ENCODE results near the gene ARMC8.

ARMC8 gene

GRCh38 chr3:138184994-138185393 is 2.1 kb upstream of the ARMC8 start:
- TF ChIP-seq CTCF (IDR thresholded peaks at IDR 0.05; ENCODE audit: borderline replicate concordance, extremely low read depth, low read length, poor library complexity, severe bottlenecking) (no peak), EZH2 (IDR thresholded peaks at IDR 0.05; ENCODE audit: borderline replicate concordance, low read depth, low read length, severe bottlenecking) (no peak)
- H4K20me1 ChIP-seq (ENCODE audit: insufficient read depth, low read length), result peaks cover 15% of the 10 kb centered on the region; the same call in 1 of the 2 replicates
- H3K4me3 ChIP-seq (ENCODE audit: low read depth in 1 of 2, low read length in 2 of 2), result no peak overlapping the region
- no peaks in the 10 kb centered on the region for H3K9me3 ChIP-seq (ENCODE audit: insufficient read depth, low read length, severe bottlenecking)
- no peak overlapping the region for H2AFZ ChIP-seq (ENCODE audit: low read depth, low read length)
- peaks cover 27% of the 10 kb centered on the region for H3K4me1 ChIP-seq (ENCODE audit: insufficient read depth, low read length)
- peaks cover 8% of the 10 kb centered on the region for H3K36me3 ChIP-seq (ENCODE audit: insufficient read depth, low read length)
- no peak for DNase-seq
- H3K79me2 ChIP-seq (ENCODE audit: insufficient read depth, low read length), result peaks cover 26% of the 10 kb centered on the region
- H3K4me2 ChIP-seq (ENCODE audit: insufficient read depth, low read length), result no peak overlapping the region
- ATAC-seq (ENCODE audit: insufficient read depth, low read depth), result no peak
- H3K27ac ChIP-seq (ENCODE audit: low read length), result no peak overlapping the region
- no peaks in the 10 kb centered on the region for H3K27me3 ChIP-seq (ENCODE audit: insufficient read depth, low read length, poor library complexity)
- no peak overlapping the region for H3K9ac ChIP-seq (ENCODE audit: low read depth, low read length)

GRCh38 chr3:138186221-138186620 is 880 bp upstream of the ARMC8 start:
- H3K79me2 ChIP-seq (ENCODE audit: insufficient read depth, low read length), result peaks cover 38% of the 10 kb centered on the region
- H3K9ac ChIP-seq (ENCODE audit: low read depth, low read length), result peak overlapping the region; percentile 85
- H3K36me3 ChIP-seq (ENCODE audit: insufficient read depth, low read length), result peaks cover 16% of the 10 kb centered on the region
- H3K4me1 ChIP-seq (ENCODE audit: insufficient read depth, low read length), result peaks cover 32% of the 10 kb centered on the region
- peaks cover 24% of the 10 kb centered on the region for H4K20me1 ChIP-seq (ENCODE audit: insufficient read depth, low read length)
- TF ChIP-seq EZH2 (IDR thresholded peaks at IDR 0.05; ENCODE audit: borderline replicate concordance, low read depth, low read length, severe bottlenecking), result no peak
- ATAC-seq (ENCODE audit: insufficient read depth, low read depth) (no peak), DNase-seq (no peak)
- H3K27me3 ChIP-seq (ENCODE audit: insufficient read depth, low read length, poor library complexity), result no peaks in the 10 kb centered on the region
- H3K27ac ChIP-seq (ENCODE audit: low read length), result no peak overlapping the region; the same call in 1 of the 2 replicates
- H3K4me3 ChIP-seq (ENCODE audit: low read depth in 1 of 2, low read length in 2 of 2), result peak overlapping the region in 1 of 2 experiments; percentile 74; a peak in 2 of 4 replicates
- peak overlapping the region; percentile 93 for H2AFZ ChIP-seq (ENCODE audit: low read depth, low read length)
- peak overlapping the region; percentile 92 for H3K4me2 ChIP-seq (ENCODE audit: insufficient read depth, low read length)
- no peaks in the 10 kb centered on the region for H3K9me3 ChIP-seq (ENCODE audit: insufficient read depth, low read length, severe bottlenecking)

GRCh38 chr3:138186803-138187295 is 252 bp upstream of the ARMC8 start:
- peak overlapping the region; percentile 93 for H2AFZ ChIP-seq (ENCODE audit: low read depth, low read length)
- peak overlapping the region; percentile 92 for H3K4me2 ChIP-seq (ENCODE audit: insufficient read depth, low read length)
- ATAC-seq (ENCODE audit: insufficient read depth, low read depth) (peak; percentile 46), DNase-seq (peak; percentile 90)
- H3K4me3 ChIP-seq (ENCODE audit: low read depth in 1 of 2, low read length in 2 of 2), result peak overlapping the region; percentile 58 to 74
- H4K20me1 ChIP-seq (ENCODE audit: insufficient read depth, low read length), result peaks cover 30% of the 10 kb centered on the region
- peak overlapping the region; percentile 85 for H3K9ac ChIP-seq (ENCODE audit: low read depth, low read length)
- TF ChIP-seq CTCF (IDR thresholded peaks at IDR 0.05; ENCODE audit: borderline replicate concordance, extremely low read depth, low read length, poor library complexity, severe bottlenecking), result no peak
- no peak for TF ChIP-seq EZH2 (IDR thresholded peaks at IDR 0.05; ENCODE audit: borderline replicate concordance, low read depth, low read length, severe bottlenecking)
- H3K79me2 ChIP-seq (ENCODE audit: insufficient read depth, low read length), result peaks cover 45% of the 10 kb centered on the region
- H3K27ac ChIP-seq (ENCODE audit: low read length), result peak overlapping the region; percentile 99
- H3K27me3 ChIP-seq (ENCODE audit: insufficient read depth, low read length, poor library complexity), result no peaks in the 10 kb centered on the region
- H3K36me3 ChIP-seq (ENCODE audit: insufficient read depth, low read length), result peaks cover 22% of the 10 kb centered on the region
- H3K9me3 ChIP-seq (ENCODE audit: insufficient read depth, low read length, severe bottlenecking), result no peaks in the 10 kb centered on the region
- peaks cover 37% of the 10 kb centered on the region for H3K4me1 ChIP-seq (ENCODE audit: insufficient read depth, low read length)

- Histone ChIP-seq H2AFZ (ENCODE audit: low read depth, low read length) (peak overlapping the region; percentile 93), H3K9me3 (ENCODE audit: insufficient read depth, low read length, severe bottlenecking) (no peaks in the 10 kb centered on the region), H3K27me3 (ENCODE audit: insufficient read depth, low read length, poor library complexity) (no peaks in the 10 kb centered on the region), H3K9ac (ENCODE audit: low read depth, low read length) (peak overlapping the region; percentile 85), H3K4me2 (ENCODE audit: insufficient read depth, low read length) (peak overlapping the region; percentile 92), H3K36me3 (ENCODE audit: insufficient read depth, low read length) (peaks cover 24% of the 10 kb centered on the region), H4K20me1 (ENCODE audit: insufficient read depth, low read length) (peaks cover 38% of the 10 kb centered on the region), H3K4me1 (ENCODE audit: insufficient read depth, low read length) (peaks cover 37% of the 10 kb centered on the region), H3K27ac (ENCODE audit: low read length) (peak overlapping the region; percentile 99), H3K79me2 (ENCODE audit: insufficient read depth, low read length) (peaks cover 58% of the 10 kb centered on the region), H3K4me3 (ENCODE audit: low read depth in 1 of 2, low read length in 2 of 2) (peak overlapping the region; percentile 58 to 74; a peak in 3 of 4 replicates)
- TF ChIP-seq EZH2 (IDR thresholded peaks at IDR 0.05; ENCODE audit: borderline replicate concordance, low read depth, low read length, severe bottlenecking) (no peak), CTCF (IDR thresholded peaks at IDR 0.05; ENCODE audit: borderline replicate concordance, extremely low read depth, low read length, poor library complexity, severe bottlenecking) (no peak)
- DNase-seq (peak; percentile 60), ATAC-seq (ENCODE audit: insufficient read depth, low read depth) (peak; percentile 62)
Measured at GRCh38 chr3:138188013-138188730, 1.1 kb downstream of the ARMC8 start.
